K562 (cell line): ENCODE data around the gene RNF31. TPM values are rescaled to one million over a fixed set of nuclear protein-coding genes. Genes with fewer than 3 reads are reported as not detected.

ENCODE experiments used
- CREB1 ChIP-seq, 2 experiments: sonication (generic) in 1 of 2; formaldehyde crosslinking in 1 of 2; IDR thresholded peaks; 2 replicates each; pipeline versions ENCODE4 v1.6.1 to v1.8.0; 2012 to 2022; ENCODE audit warnings: inconsistent platforms in 1 of 2, mild to moderate bottlenecking in 1 of 2, missing genetic modification reagents in 1 of 2, moderate library complexity in 1 of 2
- GABPA ChIP-seq: fragments of 200-800 bp; sonication (Bioruptor generic); conservative IDR thresholded peaks from 2 replicates; pipeline ENCODE4 v1.6.1; 2016; ENCODE audit warnings: low read depth, missing genetic modification characterization, missing compliant biosample characterization
- KLF16 ChIP-seq: IDR thresholded peaks from 2 replicates; pipeline ENCODE4 v1.6.1; 2016; ENCODE audit warnings: antibody characterized with exemption
- NBN ChIP-seq: fragments of 450-650 bp; IDR thresholded peaks from 2 replicates; pipeline ENCODE4 v1.6.1; 2016; ENCODE audit warnings: low read depth, mild to moderate bottlenecking
- PHB ChIP-seq: fragments of 250-450 bp; sonication (Bioruptor Pico); IDR thresholded peaks from 2 replicates; pipeline ENCODE4 v1.5.0; 2021
- POLR2A ChIP-seq: fragments of 450-650 bp; conservative IDR thresholded peaks from 2 replicates; pipeline ENCODE4 v1.6.1; 2016
- RBFOX2 ChIP-seq: fragments of 200-400 bp; formaldehyde crosslinking; IDR thresholded peaks from 2 replicates; pipeline ENCODE4 v1.6.1; 2017; ENCODE audit warnings: low read depth, mild to moderate bottlenecking, low read length, moderate library complexity
- SIN3A ChIP-seq, 2 experiments: fragments of 150-350 bp in 1 of 2; IDR thresholded peaks; 2 replicates each; pipeline ENCODE4 v1.6.1; 2011 to 2016; ENCODE audit warnings: borderline replicate concordance in 2 of 2, low read depth in 2 of 2, low read length in 2 of 2, mild to moderate bottlenecking in 2 of 2, moderate library complexity in 2 of 2; ENCODE audit not compliant: control insufficient read depth in 1 of 2
- SMARCA4 ChIP-seq: fragments of 450-650 bp; IDR thresholded peaks from 2 replicates; pipeline ENCODE4 v1.6.1; 2016
- SRF ChIP-seq, 2 experiments: fragments of 250-450, 450-650 bp in 1 of 2; sonication (Bioruptor Pico) in 1 of 2; sonication (generic) in 1 of 2; formaldehyde crosslinking; IDR thresholded peaks; 2 replicates each; pipeline versions ENCODE4 v1.5.0 to v1.5.1; 2020 to 2022; ENCODE audit warnings: mild to moderate bottlenecking in 1 of 2, missing genetic modification reagents in 1 of 2
- TRIM24 ChIP-seq, 2 experiments: fragments of 450-650 bp; IDR thresholded peaks; 2 replicates each; pipeline ENCODE4 v1.6.1; 2016
- ZBTB11 ChIP-seq, 3 experiments: fragments of 200-800 bp in 1 of 3; fragments of 250-450 bp in 1 of 3; fragments of 450-650 bp in 1 of 3; sonication (Bioruptor Pico) in 1 of 3; sonication (Bioruptor generic) in 1 of 3; formaldehyde crosslinking in 1 of 3; IDR thresholded peaks; 2 replicates each; pipeline versions ENCODE4 v1.6.1 to v1.8.0; 2016 to 2022; ENCODE audit warnings: mild to moderate bottlenecking in 2 of 3, missing genetic modification characterization in 2 of 3, missing compliant biosample characterization in 1 of 3, moderate library complexity in 1 of 3
- ZBTB40 ChIP-seq, 2 experiments: fragments of 450-650 bp in 1 of 2; sonication (generic) in 1 of 2; formaldehyde crosslinking in 1 of 2; IDR thresholded peaks; 2 replicates each; pipeline versions ENCODE4 v1.7.1 to v1.9.0; 2016 to 2022; ENCODE audit warnings: inconsistent platforms in 1 of 2, mild to moderate bottlenecking in 1 of 2, missing genetic modification reagents in 1 of 2
- polyA plus RNA-seq, 8 experiments: library from polyadenylated mRNA; depleted of rRNA in 4 of 8; stranded (reverse) in 5 of 8; unstranded in 3 of 8; fragments of >200 nt; fragmentation: Nextera tagmentation in 2 of 8; fragmentation: Illumina TruSeq in 1 of 8; extraction: Ambion mirVana in 2 of 8; extraction: Trizol in 1 of 8; gene quantifications; 2 replicates each; pipeline versions ENCODE4 v1.2.1 to v1.2.3, GENCODE V29; 2011 to 2014; ENCODE audit warnings: inconsistent platforms in 1 of 8, missing spikeins in 1 of 8
- total RNA-seq, 7 experiments: library from RNA; depleted of rRNA in 6 of 7; stranded (reverse); fragments of >200 nt in 6 of 7; fragmentation: Illumina TruSeq in 2 of 7; extraction: Trizol in 2 of 7; gene quantifications; 2 replicates each; pipeline versions ENCODE4 v1.2.1 to v1.2.3, GENCODE V29; 2011 to 2021; ENCODE audit warnings: low replicate concordance in 1 of 7

The RNF31 gene
- total and polyA plus RNA-seq, 9 of the 15 experiments (the other 6 are each of a cell fraction or from before 2014, with no cell fraction given): 3.1 to 47.6 (median 19.1) TPM

- TF ChIP-seq TRIM24 (IDR thresholded peaks at IDR 0.05) (no peak), POLR2A (peak; percentile 55; the same call in 1 of the 2 replicates), NBN (0 out of 2 replicates have a peak, but pooled peaks have one; percentile 3), SMARCA4 (no peak), RBFOX2 (peak; percentile 75), SIN3A (IDR thresholded peaks at IDR 0.05; ENCODE audit: borderline replicate concordance in 2 of 2, control insufficient read depth in 1 of 2, low read depth in 2 of 2, low read length in 2 of 2) (peak; percentile 19 to 37; a peak in 1 of 4 replicates), GABPA (tag) (peak; percentile 86), ZBTB11 (CRISPR knock-in tag; IDR thresholded peaks at IDR 0.05) (no peak; a peak in 1 of 6 replicates), ZBTB40 (IDR thresholded peaks at IDR 0.05) (peak; percentile 69; the same call in 1 of the 2 replicates), ZBTB40 (CRISPR knock-in tag; IDR thresholded peaks at IDR 0.05) (no peak), KLF16 (peak; percentile 59; the same call in 1 of the 2 replicates), CREB1 (IDR thresholded peaks at IDR 0.05) (0 out of 2 replicates have a peak, but pooled peaks have one; percentile 10), CREB1 (CRISPR knock-in tag; IDR thresholded peaks at IDR 0.05) (0 out of 2 replicates have a peak, but pooled peaks have one; percentile 10), PHB (no peak), SRF (CRISPR knock-in tag; IDR thresholded peaks at IDR 0.05) (peak in 1 of 2 experiments; percentile 40; a peak in 1 of 4 replicates)
Observed at GRCh38 chr14:24146978-24147760, at the start of gene RNF31 (continued).
